Measurements from ENCODE around the gene CCDC183. TPM values are rescaled to one million over a fixed set of nuclear protein-coding genes. Genes with fewer than 3 reads are reported as not detected.

CCDC183 gene
- 0.06 TPM in 1 of 2 replicates, not detected in the other for total RNA-seq

- DNase-seq (ENCODE audit: low read depth), result no peak
- TF ChIP-seq CTCF (conservative IDR thresholded peaks at IDR 0.05; ENCODE audit: low read depth, low read length), result no peak
- H3K4me3 ChIP-seq (ENCODE audit: low read depth, low read length), result no peak within 1 kb of the TSS
Observed at GRCh38 chr9:136796238-136796774, at the start of gene CCDC183. Gene CCDC183 (plus strand): TSS chr9:136796338. CDS start chr9:136796398, 60 bp downstream.

- no peak for DNase-seq (ENCODE audit: low read depth)
- TF ChIP-seq CTCF (conservative IDR thresholded peaks at IDR 0.05; ENCODE audit: low read depth, low read length), result no peak
- H3K4me3 ChIP-seq (ENCODE audit: low read depth, low read length), result no peak overlapping the region
Observed at GRCh38 chr9:136746621-136747020, 49.5 kb upstream of the CCDC183 start.

DNA sequence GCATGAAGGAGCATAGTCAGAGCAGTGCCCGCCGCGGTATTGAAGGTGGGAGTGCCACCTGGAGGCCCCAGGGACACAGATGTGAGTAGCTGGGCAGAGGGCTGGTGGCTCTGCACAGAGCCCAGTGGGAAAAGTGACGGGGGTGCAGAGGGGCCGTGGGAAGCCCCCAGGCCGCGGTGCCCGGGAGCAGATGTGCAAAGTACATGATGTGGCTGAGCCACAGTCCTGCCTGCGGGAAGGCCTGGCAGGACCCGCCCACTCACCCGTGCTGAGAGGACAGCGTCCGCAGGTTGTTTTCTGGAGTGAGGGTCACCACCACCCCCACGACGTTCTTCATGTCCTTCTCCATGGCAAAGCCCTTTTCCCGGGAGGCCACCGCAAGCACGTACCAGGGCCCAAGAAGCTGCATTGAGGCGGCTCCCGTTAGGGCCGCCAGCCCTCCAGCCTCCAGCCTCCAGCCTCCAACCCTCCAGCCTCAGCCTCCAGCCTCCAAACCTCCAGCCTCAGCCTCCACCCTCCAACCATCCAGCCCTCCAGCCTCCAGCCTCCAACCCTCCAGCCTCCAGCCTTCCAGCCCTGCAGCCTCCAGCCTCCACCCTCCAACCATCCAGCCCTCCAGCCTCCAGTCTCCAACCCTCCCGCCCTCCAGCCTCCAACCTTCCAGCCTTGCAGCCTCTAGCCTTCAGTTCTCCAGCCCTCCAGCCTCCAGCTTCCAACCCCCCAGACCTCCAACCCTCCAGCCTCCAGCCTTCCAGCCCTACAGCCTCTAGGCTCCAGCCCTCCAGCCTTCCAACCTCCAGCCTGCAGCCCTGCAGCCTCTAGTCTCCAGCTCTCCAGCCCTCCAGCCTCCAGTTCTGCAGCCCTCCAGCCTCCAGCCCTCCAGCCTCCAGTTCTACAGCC lies 48.7 kb upstream of the CCDC183 start:
- TF ChIP-seq CTCF (conservative IDR thresholded peaks at IDR 0.05; ENCODE audit: low read depth, low read length), result no peak
- DNase-seq (ENCODE audit: low read depth), result no peak
- no peak overlapping the region for H3K4me3 ChIP-seq (ENCODE audit: low read depth, low read length)

DNA sequence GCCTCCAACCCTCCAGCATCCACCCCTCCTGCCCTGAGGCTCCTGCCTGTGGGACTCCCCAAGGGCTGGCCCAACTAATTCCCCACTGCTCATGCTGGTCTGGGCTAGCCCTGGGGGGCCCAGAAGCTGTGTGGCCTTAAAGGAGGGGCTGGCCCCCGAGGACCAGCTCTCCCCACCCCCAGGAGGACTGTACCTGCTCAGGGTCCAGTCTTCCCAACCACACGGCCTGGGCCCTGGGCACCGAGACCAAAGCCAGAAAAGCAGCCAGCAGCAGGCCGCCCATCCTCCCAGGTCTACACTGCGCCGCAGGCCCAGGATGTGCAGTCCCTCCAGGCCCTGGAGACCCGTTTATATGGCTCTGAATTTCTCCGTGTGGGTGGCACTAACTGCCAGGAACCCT lies 47.9 kb upstream of the CCDC183 start, which contains the start of gene LCN6:
LCN6 (minus strand) TSS at position 325 of the 400 bp plus-strand sequence; CDS start at position 283, 42 bp downstream.
- H3K4me3 ChIP-seq (ENCODE audit: low read depth, low read length), result no peak within 1 kb of the TSS
- TF ChIP-seq CTCF (conservative IDR thresholded peaks at IDR 0.05; ENCODE audit: low read depth, low read length), result no peak
- no peak for DNase-seq (ENCODE audit: low read depth)

DNA sequence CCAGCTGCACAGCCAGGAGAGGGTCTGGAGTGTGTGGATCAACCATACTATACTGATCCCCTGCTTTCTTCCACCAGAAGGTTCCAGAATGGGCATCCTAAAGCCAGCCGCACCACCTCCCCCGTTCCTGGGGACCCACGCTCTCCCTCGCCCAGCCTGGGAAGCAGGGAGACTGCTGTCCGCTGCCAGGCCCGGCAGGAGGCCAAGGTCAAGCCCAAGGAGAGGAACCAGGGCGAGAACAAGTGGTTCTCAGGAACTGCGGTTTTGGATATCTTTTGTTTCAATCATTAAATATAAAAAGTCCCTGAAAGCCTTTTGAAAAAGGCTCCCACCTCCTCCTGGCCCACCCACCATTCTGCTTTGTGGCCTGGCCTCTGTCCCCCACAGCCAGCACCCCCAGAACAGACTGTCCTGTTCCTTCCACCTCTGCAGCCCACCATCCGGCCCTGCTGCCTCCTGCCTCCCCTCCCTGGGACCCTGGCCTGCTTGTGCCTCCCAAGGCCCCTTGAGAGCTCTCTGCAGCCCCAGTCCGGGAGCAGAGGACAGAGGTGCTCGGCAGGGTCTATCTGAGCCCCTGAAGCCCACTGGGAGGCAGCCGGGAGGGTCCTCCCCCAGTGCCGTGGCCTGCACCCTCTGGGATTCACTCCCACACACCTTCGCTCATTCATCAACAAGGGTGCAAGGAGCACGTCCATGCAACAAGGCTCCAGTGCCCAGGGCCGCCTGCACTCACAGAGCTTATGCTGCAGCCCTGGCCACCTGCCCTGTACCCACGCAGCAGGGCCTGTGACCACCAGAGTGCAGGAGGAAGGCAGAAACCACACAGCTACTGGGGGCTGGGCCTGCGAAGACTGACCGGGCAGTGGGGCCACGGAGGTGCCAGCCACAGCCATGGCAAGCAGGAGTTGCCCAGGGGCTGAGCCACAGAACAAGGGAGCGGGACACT lies 47.2 kb upstream of the CCDC183 start:
- H3K4me3 ChIP-seq (ENCODE audit: low read depth, low read length), result no peak overlapping the region
- no peak for TF ChIP-seq CTCF (conservative IDR thresholded peaks at IDR 0.05; ENCODE audit: low read depth, low read length)
- DNase-seq (ENCODE audit: low read depth), result no peak

GRCh38 chr9:136750526-136750925 lies 45.6 kb upstream of the CCDC183 start:
- H3K4me3 ChIP-seq (ENCODE audit: low read depth, low read length), result no peak overlapping the region
- no peak for TF ChIP-seq CTCF (conservative IDR thresholded peaks at IDR 0.05; ENCODE audit: low read depth, low read length)
- no peak for DNase-seq (ENCODE audit: low read depth)
